ENCODE measurements around the gene TJP3. TPM values are rescaled to one million over a fixed set of nuclear protein-coding genes. Genes with fewer than 3 reads are reported as not detected.

Gene TJP3
- polyA plus RNA-seq, 3 donors, result 6.5 to 9.4 (median 9.1) TPM

DNA sequence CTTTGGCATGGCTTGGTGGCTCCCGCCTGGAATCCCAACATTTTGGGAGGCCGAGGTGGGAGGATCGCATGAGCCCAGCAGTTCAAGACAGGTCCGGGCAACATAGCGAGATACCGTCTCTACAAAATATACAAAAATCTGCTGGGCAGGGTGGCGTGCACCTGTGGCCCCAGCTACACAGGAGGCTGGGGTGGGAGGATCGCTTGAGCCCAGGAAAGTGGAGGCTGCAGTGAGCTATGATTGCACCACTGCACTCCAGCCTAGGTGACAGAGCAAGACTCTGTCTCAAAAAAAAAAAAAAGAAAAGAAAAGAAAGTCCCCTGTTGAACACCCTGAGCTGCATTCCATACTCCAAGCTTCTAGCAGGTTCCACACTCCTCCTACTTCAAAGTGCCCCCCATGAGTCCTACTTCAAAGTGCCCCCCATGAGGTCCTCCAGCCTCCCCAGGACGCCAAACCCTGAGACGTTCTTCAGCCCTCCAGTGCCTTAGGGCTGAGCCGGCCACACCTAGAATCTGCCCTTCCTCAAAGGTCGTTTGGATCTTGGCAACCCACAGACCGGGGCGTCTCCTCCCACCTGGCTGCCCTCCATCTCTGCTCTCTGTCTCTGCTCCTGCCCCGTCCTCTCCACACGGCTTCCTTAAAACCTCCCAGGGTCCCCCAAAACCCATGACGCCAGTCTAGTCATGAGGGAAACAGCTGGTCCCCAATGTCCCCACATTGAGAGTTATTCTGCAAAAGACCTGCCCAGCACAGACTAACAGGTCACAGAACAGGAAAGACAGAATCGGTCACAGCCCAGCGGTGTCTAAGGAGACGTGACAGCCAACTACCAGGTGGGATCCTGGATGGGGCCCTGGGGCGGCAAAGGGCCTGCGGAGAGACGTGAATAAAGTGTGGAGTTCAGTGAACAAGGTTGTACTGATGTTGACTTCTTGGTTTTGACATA, 4.8 kb downstream of the TJP3 start:
- DNase-seq (ENCODE audit: low read depth in 3 of 3, low spot score in 2 of 3), result no peak

DNA sequence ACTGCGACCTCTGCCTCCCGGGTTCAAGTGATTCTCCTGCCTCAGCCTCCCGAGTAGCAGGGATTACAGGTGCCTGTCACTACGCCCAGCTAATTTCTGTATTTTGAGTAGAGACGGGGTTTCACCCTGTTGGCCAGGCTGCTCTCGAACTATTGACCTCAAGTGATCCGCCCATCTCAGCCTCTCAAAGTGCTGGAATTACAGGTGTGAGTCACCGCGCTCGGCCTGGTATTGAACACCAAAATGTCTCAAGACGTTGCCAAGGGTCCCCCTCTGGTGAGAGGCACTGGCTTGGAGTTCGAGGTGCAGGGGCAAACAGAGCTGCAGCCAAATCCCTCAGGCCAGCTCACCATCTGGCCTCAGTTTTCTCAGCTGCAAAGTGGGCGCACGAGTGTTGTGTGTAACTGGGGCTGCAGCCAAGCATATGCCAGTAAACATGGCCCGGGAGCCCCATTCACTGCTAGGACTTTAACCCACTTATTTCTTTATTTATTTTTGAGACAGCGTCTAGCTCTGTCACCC, 8.0 kb downstream of the TJP3 start:
- no peak for DNase-seq (ENCODE audit: low read depth in 3 of 3, low spot score in 2 of 3)

DNA sequence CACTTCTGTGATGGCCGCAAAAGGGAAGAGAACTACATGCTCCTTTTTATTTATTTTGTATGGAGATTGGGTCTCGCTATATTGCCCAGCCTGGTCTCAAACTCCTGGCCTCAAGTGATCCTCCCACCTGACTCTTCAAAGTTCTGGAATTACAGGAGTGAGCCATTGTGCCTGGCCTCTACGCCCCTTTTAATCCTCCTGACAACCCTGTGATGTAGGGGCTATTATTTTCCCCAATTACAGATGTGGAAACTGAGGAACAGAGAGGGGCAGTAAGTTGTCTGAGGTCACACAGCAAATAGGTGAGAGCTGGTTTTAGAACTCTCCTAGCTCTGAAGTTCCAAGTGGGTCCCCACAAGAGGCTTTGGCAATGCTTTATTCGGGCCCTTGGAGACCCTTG, 11.7 kb downstream of the TJP3 start:
- no peak for DNase-seq (ENCODE audit: low read depth in 3 of 3, low spot score in 2 of 3)

DNA sequence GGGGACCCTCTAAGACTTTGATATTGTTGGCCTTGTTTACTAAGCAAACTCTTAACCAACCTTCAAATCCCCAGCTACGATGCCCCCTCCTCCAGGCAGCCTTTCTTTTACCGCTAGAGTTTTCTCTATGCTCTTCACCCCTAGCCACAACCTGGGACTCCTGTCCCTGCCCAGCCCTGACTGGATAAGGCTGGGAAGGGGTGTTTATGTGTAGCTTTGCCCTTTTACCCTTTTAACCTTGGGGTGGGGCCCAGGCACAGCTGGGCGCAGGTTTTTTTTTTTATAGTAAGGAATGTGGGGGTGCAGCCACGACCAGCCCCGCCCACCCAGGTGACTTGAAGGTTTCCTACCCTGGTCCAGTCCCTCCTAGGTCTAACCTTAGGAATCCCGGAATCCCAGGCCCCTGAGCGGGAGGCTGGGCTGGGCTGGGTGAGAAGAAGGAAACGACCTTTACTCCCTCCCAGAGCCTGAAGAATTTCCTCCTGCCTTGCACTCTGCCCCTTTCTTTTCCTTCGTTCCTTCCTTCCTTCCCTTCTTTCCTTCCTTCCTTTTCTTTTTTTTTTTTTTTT, 12.2 kb downstream of the TJP3 start:
- no peak for DNase-seq (ENCODE audit: low read depth in 3 of 3, low spot score in 2 of 3)

DNA sequence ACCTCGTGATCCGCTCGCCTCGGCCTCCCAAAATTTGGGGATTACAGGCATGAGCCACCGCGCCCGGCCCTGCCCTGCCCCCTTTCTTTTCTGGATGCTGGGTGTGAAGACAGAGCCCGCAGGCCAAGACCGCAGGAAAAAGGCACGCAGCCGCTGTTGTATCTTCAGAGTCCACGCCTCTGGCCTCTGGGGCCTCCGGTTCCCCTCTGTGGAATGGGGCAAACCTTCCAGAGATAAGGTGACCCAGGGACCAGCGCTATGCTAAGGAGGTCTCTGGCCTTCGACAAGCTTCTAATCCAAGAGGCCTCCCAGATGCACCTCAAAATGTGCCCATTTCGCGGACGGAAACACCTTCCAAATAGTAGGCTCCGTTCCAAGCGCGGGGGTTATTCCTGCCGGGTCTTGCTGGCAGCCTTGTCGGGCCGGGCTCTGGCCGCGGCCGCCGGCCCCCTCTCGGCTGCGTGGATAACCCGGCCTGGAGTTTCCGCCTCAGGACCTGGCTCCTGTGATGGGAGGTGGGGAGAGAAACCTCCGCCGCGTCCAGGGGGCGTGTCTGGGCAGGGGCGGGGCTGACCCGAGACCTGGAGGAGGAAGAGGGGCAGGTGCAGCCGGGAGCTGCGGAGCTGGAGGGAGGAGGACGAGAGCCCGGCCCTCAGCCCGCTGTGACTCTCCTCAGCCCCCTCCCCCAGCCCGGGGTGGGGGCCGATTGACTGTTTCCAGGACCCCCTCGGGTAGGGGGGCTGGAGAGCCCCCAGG, 13.1 kb downstream of the TJP3 start:
- peak in 1 of 3 donors; percentile 80 for DNase-seq (ENCODE audit: low read depth in 3 of 3, low spot score in 2 of 3)

DNA sequence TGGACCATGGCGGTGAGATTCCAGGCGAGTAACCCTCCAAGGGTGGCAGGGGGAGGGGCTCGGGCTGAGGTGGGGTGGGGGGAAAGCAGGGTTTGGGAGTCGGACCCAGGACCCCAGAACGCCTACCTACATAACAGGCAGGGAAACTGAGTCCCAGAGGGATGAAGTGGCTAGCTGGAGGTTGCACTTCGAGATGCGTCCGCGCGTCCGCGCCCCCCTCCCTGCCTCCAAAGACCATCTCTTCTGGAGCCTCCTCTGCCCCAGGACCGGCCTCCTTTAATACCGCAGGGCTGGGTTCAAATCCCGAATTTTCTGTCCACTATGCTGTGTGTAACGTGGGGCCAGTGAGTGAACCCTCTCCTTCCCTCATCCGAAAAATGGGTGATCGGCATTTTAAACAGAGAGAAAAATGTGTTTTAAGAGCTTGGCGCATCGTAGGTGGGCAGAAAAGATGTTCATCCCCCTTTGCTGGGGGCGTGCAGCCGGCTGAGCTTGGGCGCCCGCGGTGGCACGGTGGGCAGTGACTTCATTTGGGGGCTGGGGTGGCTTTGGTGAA, 13.8 kb downstream of the TJP3 start:
- no peak for DNase-seq (ENCODE audit: low read depth in 3 of 3, low spot score in 2 of 3)

DNA sequence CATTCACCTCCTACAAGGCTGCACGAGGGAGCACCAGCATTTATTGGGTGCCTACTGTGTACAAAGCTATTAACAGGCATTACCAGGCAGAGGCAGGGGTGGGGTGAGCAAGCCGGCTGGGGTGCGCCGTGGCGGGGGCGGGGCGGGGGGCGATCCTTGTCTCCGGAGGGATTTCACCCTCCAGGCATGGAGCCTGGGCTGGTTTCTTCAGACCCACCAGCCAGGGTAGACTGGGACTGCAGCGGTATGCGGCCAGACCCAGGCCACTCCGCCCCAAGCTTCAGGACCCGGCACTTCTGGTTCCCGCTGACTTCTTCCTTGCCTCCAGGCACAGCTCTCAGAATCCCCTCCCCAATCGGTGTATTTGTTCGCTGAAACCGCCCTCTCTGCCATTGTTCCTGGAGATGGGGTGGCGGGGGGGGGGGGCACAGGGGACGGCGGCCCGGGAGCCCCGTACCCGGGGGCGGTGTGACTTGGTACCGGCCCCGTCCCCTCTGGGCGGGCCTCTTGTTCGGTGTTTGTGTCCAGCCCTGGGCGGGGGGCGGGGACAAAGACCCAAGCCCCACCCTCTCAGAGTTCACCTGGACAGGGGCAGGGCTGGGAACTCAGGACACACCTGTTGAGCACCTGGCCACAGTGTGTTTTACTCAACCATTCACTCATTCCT, 14.4 kb downstream of the TJP3 start:
- DNase-seq (ENCODE audit: low read depth in 3 of 3, low spot score in 2 of 3), result no peak

DNA sequence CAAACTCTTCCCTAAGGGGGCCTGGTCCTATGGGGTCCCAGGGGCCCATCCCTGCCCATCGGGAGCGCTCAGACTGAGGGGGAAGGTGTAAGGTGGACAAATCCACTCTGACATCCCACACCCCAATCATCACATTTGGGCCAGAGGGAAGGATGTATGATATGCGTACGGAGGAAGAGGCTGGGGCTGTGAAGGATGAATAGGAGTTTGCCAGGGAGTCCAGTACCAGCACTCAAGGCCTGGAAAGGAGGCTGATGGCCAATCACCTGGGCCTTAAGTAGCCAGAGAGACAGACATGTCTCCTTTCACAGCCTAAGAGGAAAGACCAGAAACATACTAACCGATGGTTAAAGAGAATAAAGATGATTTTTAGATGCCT, 14.9 kb downstream of the TJP3 start:
- no peak for DNase-seq (ENCODE audit: low read depth in 3 of 3, low spot score in 2 of 3)

DNA sequence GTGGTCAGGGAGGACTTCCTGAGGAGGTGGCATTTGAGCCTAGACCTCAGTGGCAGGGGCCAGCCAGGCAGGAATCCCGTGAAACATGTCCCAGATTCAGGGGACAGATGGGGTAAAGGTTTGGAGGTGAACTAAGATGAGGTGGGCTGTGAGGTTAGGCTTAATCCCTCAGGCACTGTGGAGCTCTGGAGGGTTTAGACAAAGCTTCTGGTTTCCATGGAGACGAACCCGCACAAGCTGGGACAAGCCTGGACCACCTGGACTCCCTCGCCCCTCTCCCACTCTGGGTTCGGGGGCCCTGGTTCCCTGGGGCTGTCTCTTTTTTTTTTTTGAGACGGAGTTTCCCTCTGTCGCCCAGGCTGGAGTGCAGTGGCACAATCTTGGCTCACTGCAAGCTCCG, 15.7 kb downstream of the TJP3 start:
- no peak for DNase-seq (ENCODE audit: low read depth in 3 of 3, low spot score in 2 of 3)

DNA sequence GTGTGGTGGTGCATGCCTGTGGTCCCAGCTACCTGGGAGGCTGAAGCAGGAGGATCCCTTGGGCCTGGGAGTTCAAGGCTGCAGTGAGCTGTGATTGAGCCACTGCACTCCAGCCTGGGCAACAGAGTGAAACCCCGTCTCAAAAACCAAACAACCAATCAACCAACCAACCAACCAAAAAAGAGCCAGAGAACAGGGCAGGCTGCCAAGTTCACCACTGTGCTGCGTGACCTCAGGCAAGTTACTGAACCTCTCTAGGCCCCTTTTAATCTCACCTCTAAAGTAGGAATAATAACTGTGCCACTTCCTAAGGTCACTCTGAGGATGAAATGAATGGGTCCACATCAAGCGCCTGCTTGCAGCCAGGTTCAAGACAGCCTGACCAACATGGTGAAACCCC, 16.9 kb downstream of the TJP3 start:
- DNase-seq (ENCODE audit: low read depth in 3 of 3, low spot score in 2 of 3), result no peak

DNA sequence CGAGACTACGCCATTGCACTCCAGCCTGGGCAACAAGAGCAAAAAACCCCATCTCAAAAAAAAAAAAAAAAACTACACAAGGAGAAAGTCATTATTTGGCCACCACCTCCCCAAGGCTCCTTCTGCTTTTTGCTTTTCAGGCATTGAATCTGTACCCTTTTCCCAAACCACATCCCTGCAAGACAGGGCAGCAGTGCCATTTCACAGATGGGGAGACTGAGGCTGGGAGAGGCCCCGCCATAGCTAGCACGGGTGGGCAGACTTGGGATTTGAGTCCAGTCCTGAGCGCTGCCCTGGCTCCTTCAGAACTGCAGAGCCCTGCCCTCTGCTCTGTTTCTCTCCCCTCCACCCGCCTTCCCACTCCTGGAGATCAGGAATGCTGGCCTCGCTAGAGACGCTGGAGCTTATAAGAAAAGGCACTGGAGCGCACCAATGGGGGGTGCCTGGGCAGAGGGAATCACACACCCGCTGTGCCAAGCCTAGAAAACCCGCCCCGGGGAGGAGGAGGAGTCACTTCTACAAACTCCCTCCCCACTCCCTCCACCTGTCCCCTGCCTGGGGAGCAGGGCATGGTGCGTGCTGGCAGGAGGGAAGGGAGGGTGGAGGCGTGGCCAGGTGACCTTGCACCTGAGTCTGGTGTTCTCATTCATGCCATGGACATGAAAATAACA, 17.6 kb downstream of the TJP3 start:
- peak in 1 of 3 donors; percentile 63 for DNase-seq (ENCODE audit: low read depth in 3 of 3, low spot score in 2 of 3)

DNA sequence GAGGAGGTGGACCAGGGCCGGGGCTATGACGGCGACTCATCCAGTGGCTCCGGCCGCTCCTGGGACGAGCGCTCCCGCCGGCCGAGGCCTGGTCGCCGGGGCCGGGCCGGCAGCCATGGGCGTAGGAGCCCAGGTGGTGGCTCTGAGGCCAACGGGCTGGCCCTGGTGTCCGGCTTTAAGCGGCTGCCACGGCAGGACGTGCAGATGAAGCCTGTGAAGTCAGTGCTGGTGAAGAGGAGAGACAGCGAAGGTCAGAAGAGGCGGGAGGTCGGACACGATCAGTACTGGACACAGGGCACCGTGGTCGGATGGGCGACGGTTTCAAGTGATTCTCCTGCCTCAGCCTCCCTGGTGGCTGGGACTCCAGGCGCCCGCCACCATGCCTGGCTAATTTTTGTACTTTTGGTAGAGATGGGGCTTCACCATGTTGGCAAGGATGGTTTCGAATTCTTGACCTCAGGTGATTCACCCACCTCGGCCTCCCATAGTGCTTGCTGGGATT, 22.3 kb downstream of the TJP3 start:
- no peak for DNase-seq (ENCODE audit: low read depth in 3 of 3, low spot score in 2 of 3)

DNA sequence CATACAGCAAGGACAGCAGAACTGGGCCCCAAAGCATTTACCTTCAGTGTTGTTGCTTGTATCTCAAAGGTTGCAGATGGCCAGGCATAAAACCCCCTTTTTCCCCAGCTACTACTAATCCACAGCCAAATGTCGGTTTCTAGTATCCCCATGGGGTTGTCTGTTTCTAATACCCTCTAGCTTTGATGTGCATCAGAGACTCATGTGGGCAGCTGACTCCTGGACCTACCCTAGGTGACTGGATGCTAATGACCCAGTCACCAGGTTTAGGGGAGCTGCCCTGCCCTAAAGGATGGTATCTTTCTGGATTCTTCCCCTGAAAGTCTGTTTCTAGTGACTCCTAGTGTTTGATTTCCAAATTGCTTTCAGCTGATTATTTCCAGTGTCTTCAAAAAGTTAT, 23.9 kb downstream of the TJP3 start:
- DNase-seq (ENCODE audit: low read depth in 3 of 3, low spot score in 2 of 3), result no peak

DNA sequence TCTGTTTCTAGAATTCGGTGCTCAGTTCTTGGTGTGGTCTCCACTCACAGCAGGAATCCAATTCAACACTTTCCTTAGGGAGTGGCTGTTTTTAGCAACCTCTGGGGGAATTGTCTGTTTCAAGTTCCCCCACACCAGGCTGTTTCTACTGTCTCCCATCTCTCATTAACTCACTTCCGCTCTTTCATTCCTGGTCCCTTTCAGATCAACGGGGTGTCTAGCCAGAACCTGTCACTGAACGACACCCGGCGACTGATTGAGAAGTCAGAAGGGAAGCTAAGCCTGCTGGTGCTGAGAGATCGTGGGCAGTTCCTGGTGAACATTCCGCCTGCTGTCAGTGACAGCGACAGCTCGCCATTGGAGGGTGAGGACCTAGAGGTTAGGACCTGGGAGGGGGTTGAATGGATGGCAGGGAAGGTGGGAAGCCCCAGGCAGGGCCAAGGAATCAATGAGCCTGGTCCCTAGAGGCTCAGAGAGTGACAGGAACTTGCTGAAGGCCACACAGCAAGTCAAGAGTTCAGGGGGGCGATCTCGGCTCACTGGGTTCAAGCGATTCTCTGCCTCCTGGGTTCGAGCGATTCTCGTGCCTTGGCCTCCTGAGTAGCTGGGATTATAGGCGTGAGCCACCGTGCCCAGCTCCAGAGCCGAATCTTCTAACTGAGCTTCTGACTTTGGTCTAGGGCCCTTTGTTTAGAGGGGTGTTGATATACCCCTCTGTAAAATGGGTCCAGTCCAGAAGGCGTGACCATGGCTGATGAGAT, 25.5 kb downstream of the TJP3 start:
- no peak for DNase-seq (ENCODE audit: low read depth in 3 of 3, low spot score in 2 of 3)

DNA sequence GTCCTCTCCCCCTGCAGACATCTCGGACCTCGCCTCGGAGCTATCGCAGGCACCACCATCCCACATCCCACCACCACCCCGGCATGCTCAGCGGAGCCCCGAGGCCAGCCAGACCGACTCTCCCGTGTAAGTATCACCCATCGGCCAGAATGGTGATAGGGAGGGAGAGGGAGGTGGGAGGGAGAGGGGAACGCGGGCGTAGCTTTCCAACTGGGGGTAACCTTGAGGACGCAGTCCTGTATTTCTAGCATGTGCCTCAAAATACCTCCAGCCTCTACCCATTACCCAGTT, 26.1 kb downstream of the TJP3 start:
- no peak for DNase-seq (ENCODE audit: low read depth in 3 of 3, low spot score in 2 of 3)

DNA sequence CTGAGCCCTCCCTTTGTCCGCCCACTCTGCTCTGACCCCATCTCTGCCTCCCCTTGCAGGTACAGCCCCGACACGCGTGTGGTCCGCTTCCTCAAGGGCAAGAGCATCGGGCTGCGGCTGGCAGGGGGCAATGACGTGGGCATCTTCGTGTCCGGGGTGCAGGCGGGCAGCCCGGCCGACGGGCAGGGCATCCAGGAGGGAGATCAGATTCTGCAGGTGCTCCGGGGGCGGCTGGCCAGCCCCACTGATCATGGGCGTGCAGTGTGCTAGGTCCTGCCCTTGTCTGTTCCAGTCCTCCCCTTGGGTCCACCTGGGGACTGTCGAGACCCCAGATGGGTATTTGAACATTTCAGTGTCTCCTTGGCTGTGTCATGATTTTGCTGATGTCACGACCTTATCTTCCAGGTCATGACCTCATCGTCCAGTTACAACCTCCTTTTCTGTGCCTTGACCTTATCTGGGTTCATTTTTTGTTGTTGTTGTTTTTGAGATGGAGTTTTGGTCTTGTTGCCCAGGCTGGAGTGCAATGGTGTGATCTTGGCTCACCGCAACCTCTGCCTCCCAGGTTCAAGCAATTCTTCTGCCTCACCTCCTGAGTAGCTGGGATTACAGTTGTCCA, 28.0 kb downstream of the TJP3 start:
- no peak for DNase-seq (ENCODE audit: low read depth in 3 of 3, low spot score in 2 of 3)

DNA sequence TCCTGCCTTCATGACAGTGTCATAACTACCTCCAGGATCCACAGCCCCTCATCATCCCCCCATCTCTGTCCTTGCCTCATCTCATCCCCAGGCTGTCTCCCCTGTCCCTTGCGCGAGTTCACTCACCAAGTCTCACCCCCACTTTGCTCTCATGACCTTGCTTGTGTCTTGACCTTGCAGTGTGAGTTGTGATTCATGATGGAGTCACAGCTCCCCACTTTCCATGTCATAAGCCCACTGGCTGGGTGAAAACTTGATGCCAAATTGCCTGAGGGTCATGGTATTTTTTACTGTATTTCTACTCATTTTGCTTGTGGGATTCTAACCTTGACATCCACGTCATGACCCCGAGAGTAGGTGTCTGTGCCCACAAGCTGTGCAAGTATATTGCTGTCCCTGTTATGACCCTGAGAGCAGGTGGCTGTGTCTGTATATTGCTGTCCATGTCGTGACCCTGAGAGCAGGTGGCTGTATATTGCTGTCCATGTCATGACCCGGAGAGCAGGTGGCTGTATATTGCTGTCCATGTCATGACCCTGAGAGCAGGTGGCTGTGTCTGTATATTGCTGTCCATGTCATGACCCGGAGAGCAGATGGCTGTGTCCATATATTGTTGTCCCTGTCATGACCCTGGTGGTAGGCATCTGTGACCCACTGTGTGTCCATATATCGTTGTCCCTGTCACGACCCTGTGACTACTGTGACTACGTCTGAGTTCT, 29.5 kb downstream of the TJP3 start:
- DNase-seq (ENCODE audit: low read depth in 3 of 3, low spot score in 2 of 3), result no peak

Data from right renal cortex interstitium (tissue), 3 donors.